Gastroesophageal sphincter (tissue), 2 donors: Measurements from ENCODE around the gene AFDN.

ENCODE experiments used
- POLR2A ChIP-seq, 2 donors: fragments of 450-650 bp; IDR thresholded peaks; one replicate each; pipeline ENCODE4 v1.6.1; 2017; ENCODE audit warnings: antibody characterized with exemption in 2 of 2, mild to moderate bottlenecking in 2 of 2, moderate library complexity in 1 of 2
- POLR2AphosphoS5 ChIP-seq: sonication (generic); formaldehyde crosslinking; IDR thresholded peaks from one replicate; pipeline ENCODE4 v1.6.1; 2017; ENCODE audit warnings: antibody characterized with exemption

GRCh38 chr6:168004023-168004422 is 177.3 kb downstream of the AFDN start:
- TF ChIP-seq POLR2A (IDR thresholded peaks at IDR 0.05) (no peak), POLR2AphosphoS5 (no peak)
